ENCODE data around the gene CSNK1A1. TPM values are rescaled to one million over a fixed set of nuclear protein-coding genes. Genes with fewer than 3 reads are reported as not detected.

The CSNK1A1 gene
- total and polyA plus RNA-seq, 2 experiments from 2014 or later, result 106 to 231 TPM

GRCh38 chr5:149552553-149553160 lies 1.4 kb upstream of the CSNK1A1 start:
- H3K4me2 ChIP-seq, result peak overlapping the region; percentile 78
- H2AFZ ChIP-seq, result no peak overlapping the region
- H4K20me1 ChIP-seq (ENCODE audit: insufficient read depth, poor library complexity, severe bottlenecking), result peaks cover 14% of the 10 kb centered on the region
- H3K4me1 ChIP-seq (ENCODE audit: insufficient read depth), result peaks cover 6% of the 10 kb centered on the region
- TF ChIP-seq EZH2phosphoT487 (IDR thresholded peaks at IDR 0.05; ENCODE audit: low read depth, severe bottlenecking, unreplicated experiment) (no peak), EZH2 (IDR thresholded peaks at IDR 0.05; ENCODE audit: borderline replicate concordance) (no peak), CTCF (IDR thresholded peaks at IDR 0.05; ENCODE audit: poor library complexity) (no peak)
- no peak for DNase-seq (ENCODE audit: low spot score)
- H3K9me3 ChIP-seq (ENCODE audit: low read depth), result no peaks in the 10 kb centered on the region
- no peaks in the 10 kb centered on the region for H3K9me2 ChIP-seq (replicated peaks; ENCODE audit: insufficient read depth)
- H3K27ac ChIP-seq, result no peak overlapping the region
- no peak overlapping the region for H3K4me3 ChIP-seq
- no peaks in the 10 kb centered on the region for H3K36me3 ChIP-seq (replicated peaks; ENCODE audit: insufficient read depth, low read depth)
- no peaks in the 10 kb centered on the region for H3K27me3 ChIP-seq
- H3K79me2 ChIP-seq, result peaks cover 42% of the 10 kb centered on the region
- WGBS (ENCODE audit: low lambda C conversion rate, missing lambda C conversion rate), result 91% methylated on average over 18 of the region's 18 CpGs

- WGBS (ENCODE audit: low lambda C conversion rate, missing lambda C conversion rate), result 35% methylated on average over 6 of the region's 6 CpGs
- peak overlapping the region; percentile 39 for H2AFZ ChIP-seq
Measured at GRCh38 chr5:149552038-149552494, 827 bp upstream of the CSNK1A1 start.

GRCh38 chr5:149550594-149551226 lies 529 bp downstream of the CSNK1A1 start:
- peaks cover 61% of the 10 kb centered on the region for H3K79me2 ChIP-seq
- no peak overlapping the region for H2AFZ ChIP-seq
- no peaks in the 10 kb centered on the region for H3K9me2 ChIP-seq (replicated peaks; ENCODE audit: insufficient read depth)
- peak; percentile 28 for DNase-seq (ENCODE audit: low spot score)
- H3K4me1 ChIP-seq (ENCODE audit: insufficient read depth), result peaks cover 14% of the 10 kb centered on the region
- TF ChIP-seq CTCF (IDR thresholded peaks at IDR 0.05; ENCODE audit: poor library complexity) (no peak), EZH2phosphoT487 (IDR thresholded peaks at IDR 0.05; ENCODE audit: low read depth, severe bottlenecking, unreplicated experiment) (no peak), EZH2 (IDR thresholded peaks at IDR 0.05; ENCODE audit: borderline replicate concordance) (no peak)
- H4K20me1 ChIP-seq (ENCODE audit: insufficient read depth, poor library complexity, severe bottlenecking), result peaks cover 33% of the 10 kb centered on the region
- peak overlapping the region; percentile 98 for H3K27ac ChIP-seq
- peak overlapping the region; percentile 91 for H3K4me2 ChIP-seq
- no peaks in the 10 kb centered on the region for H3K9me3 ChIP-seq (ENCODE audit: low read depth)
- no peaks in the 10 kb centered on the region for H3K27me3 ChIP-seq
- WGBS (ENCODE audit: low lambda C conversion rate, missing lambda C conversion rate), result under 1% methylated on average over 38 of the region's 40 CpGs
- H3K36me3 ChIP-seq (replicated peaks; ENCODE audit: insufficient read depth, low read depth), result no peaks in the 10 kb centered on the region
- H3K4me3 ChIP-seq, result peak overlapping the region; percentile 88

More at GRCh38 chr5:149552038-149552494, 827 bp upstream of the CSNK1A1 start:
- no peak for TF ChIP-seq EZH2phosphoT487 (IDR thresholded peaks at IDR 0.05; ENCODE audit: low read depth, severe bottlenecking, unreplicated experiment)
- TF ChIP-seq CTCF (IDR thresholded peaks at IDR 0.05; ENCODE audit: poor library complexity), result no peak
- TF ChIP-seq EZH2 (IDR thresholded peaks at IDR 0.05; ENCODE audit: borderline replicate concordance), result no peak
- Histone ChIP-seq H3K27ac (peak overlapping the region; percentile 96), H3K4me3 (peak overlapping the region; percentile 60), H3K36me3 (replicated peaks; ENCODE audit: insufficient read depth, low read depth) (no peaks in the 10 kb centered on the region), H3K27me3 (no peaks in the 10 kb centered on the region), H4K20me1 (ENCODE audit: insufficient read depth, poor library complexity, severe bottlenecking) (peaks cover 19% of the 10 kb centered on the region), H3K9me3 (ENCODE audit: low read depth) (no peaks in the 10 kb centered on the region), H3K9me2 (replicated peaks; ENCODE audit: insufficient read depth) (no peaks in the 10 kb centered on the region), H3K4me1 (ENCODE audit: insufficient read depth) (peaks cover 12% of the 10 kb centered on the region), H3K4me2 (peak overlapping the region; percentile 78), H3K79me2 (peaks cover 48% of the 10 kb centered on the region)
- DNase-seq (ENCODE audit: low spot score), result no peak
